Keratinocyte (primary cell): ENCODE results near the gene SURF2. TPM values are rescaled to one million over a fixed set of nuclear protein-coding genes. Genes with fewer than 3 reads are reported as not detected.

ENCODE experiments used
- DNase-seq: peaks from one replicate; pipeline ENCODE4 v3.0.0-alpha.2; 2011; ENCODE audit warnings: low read depth, missing footprints, low spot score
- FAIRE-seq: peaks from 2 replicates; lab custom pipeline; 2011; peaks lifted over from hg19 to GRCh38; lab: Jason Lieb, UNC
- H2AFZ ChIP-seq: 2 replicates; pipeline ENCODE4 v1.6.0; 2012; ENCODE audit warnings: low read length, control low read depth, inconsistent platforms; ENCODE audit not compliant: control insufficient read depth
- H3K27ac ChIP-seq: 2 replicates; pipeline ENCODE4 v1.5.1; 2011; ENCODE audit warnings: low read length; ENCODE audit not compliant: control insufficient read depth, insufficient read depth
- H3K27me3 ChIP-seq: 3 replicates; pipeline ENCODE4 v1.6.0; 2011; ENCODE audit warnings: low read length; ENCODE audit not compliant: control insufficient read depth, insufficient read depth; ENCODE audit errors: extremely low read depth
- H3K36me3 ChIP-seq, 2 experiments: 2 replicates in 1 of 2; 3 replicates in 1 of 2; pipeline ENCODE4 v1.5.1; 2011; ENCODE audit warnings: low read length in 2 of 2, mild to moderate bottlenecking in 1 of 2; ENCODE audit not compliant: control insufficient read depth in 2 of 2, insufficient read depth in 2 of 2; ENCODE audit errors: extremely low read depth in 1 of 2
- H3K4me1 ChIP-seq: 3 replicates; pipeline ENCODE4 v1.5.1; 2011; ENCODE audit warnings: low read length; ENCODE audit not compliant: control insufficient read depth, insufficient read depth; ENCODE audit errors: extremely low read depth
- H3K4me2 ChIP-seq: 3 replicates; pipeline ENCODE4 v1.6.0; 2011; ENCODE audit warnings: low read depth, low read length; ENCODE audit not compliant: control insufficient read depth, insufficient read depth; ENCODE audit errors: extremely low read depth
- H3K4me3 ChIP-seq, 3 experiments: fragments of 200-600 bp in 1 of 3; sonication (generic) in 1 of 3; 2 replicates in 2 of 3; 3 replicates in 1 of 3; pipeline ENCODE4 v1.5.1; 2011 to 2016; ENCODE audit warnings: low read length in 3 of 3, mild to moderate bottlenecking in 3 of 3, control low read depth in 2 of 3, inconsistent platforms in 1 of 3, low read depth in 1 of 3, mixed read lengths in 1 of 3, mixed run types in 1 of 3, moderate library complexity in 1 of 3; ENCODE audit not compliant: control insufficient read depth in 2 of 3, insufficient read depth in 2 of 3; ENCODE audit errors: extremely low read depth in 1 of 3
- H3K79me2 ChIP-seq: 2 replicates; pipeline ENCODE4 v1.6.0; 2012; ENCODE audit warnings: low read length; ENCODE audit not compliant: control insufficient read depth, insufficient read depth
- H3K9ac ChIP-seq: 3 replicates; pipeline ENCODE4 v1.6.0; 2011; ENCODE audit warnings: low read length; ENCODE audit not compliant: control insufficient read depth, insufficient read depth; ENCODE audit errors: extremely low read depth
- H3K9me1 ChIP-seq: 3 replicates; pipeline ENCODE4 v1.6.0; 2011; ENCODE audit warnings: low read length; ENCODE audit not compliant: control insufficient read depth, insufficient read depth; ENCODE audit errors: extremely low read depth
- H3K9me3 ChIP-seq: 2 replicates; pipeline ENCODE4 v1.5.1; 2012; ENCODE audit warnings: low read depth, low read length; ENCODE audit not compliant: control insufficient read depth
- H4K20me1 ChIP-seq: 3 replicates; pipeline ENCODE4 v1.6.0; 2011; ENCODE audit warnings: low read length; ENCODE audit not compliant: control insufficient read depth, insufficient read depth; ENCODE audit errors: extremely low read depth
- EZH2 ChIP-seq: IDR thresholded peaks from one replicate; pipeline ENCODE4 v1.6.1; 2012; ENCODE audit warnings: inconsistent platforms, mild to moderate bottlenecking, low read length, moderate library complexity
- dilution Hi-C: fragments of 300-500 bp; cut with MboI; formaldehyde crosslinking; loops from one replicate; pipeline ENCODE4 v1.7.0; 2020; ENCODE audit warnings: low sequenced_read_pairs; ENCODE audit not compliant: extremely low pct_ligation_motif_present
- polyA plus RNA-seq, 5 experiments: library from polyadenylated mRNA; depleted of rRNA in 3 of 5; stranded (reverse) in 3 of 5; stranded (forward) in 1 of 5; unstranded in 1 of 5; fragments of >200 nt; gene quantifications; 1 replicate in 1 of 5; 2 replicates in 3 of 5; 3 replicates in 1 of 5; pipeline versions ENCODE4 v1.2.1 to v1.2.3, GENCODE V29; 2011 to 2012; ENCODE audit warnings: missing spikeins in 2 of 5, low read depth in 1 of 5, low replicate concordance in 1 of 5
- TF ChIP-seq, protein P1 (sequence below), 3 experiments: IDR thresholded peaks in 1 of 3; conservative IDR thresholded peaks in 1 of 3; optimal IDR thresholded peaks in 1 of 3; 2 replicates in 2 of 3; 3 replicates in 1 of 3; pipeline versions ENCODE3 to v1.5.1; 2011; ENCODE audit warnings: low read length in 3 of 3, mild to moderate bottlenecking in 3 of 3, moderate library complexity in 2 of 3, control low read depth in 1 of 3, inconsistent platforms in 1 of 3; ENCODE audit not compliant: insufficient read depth in 2 of 3; ENCODE audit errors: extremely low read depth in 1 of 3

The SURF2 gene
- polyA plus RNA-seq, 1 donor (not counting 4 experiments of a cell fraction or from before 2014, with no cell fraction given) = 28.2 TPM

DNA sequence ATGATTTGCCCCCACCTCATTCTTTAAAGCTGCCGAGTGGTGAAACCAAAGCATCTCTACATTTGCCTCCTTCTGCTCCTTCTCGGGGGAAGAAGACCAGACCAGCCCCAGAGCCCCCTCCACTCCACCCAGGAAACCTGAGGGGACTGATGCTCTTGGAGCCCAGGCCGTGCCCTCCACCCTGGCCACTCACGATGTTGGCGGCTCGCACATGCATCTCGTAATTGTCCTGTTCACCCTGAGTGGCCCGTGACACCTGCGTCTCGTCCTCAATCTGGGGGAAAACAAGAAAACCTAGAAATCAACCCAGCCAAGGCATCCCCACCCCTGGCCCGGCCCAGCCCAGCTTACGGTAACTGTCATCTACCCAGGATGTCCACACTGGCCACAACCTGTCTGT lies 11.4 kb upstream of the SURF2 start:
- Histone ChIP-seq H3K9me3 (no peaks in the 10 kb centered on the region), H3K27ac (no peak overlapping the region), H3K36me3 (peaks cover 48 to 61% of the 10 kb centered on the region in 2 experiments), H3K4me1 (peaks cover 17% of the 10 kb centered on the region), H3K4me3 (no peak overlapping the region), H3K9ac (no peak overlapping the region), H4K20me1 (peaks cover 3% of the 10 kb centered on the region), H2AFZ (no peak overlapping the region), H3K79me2 (peaks cover 42% of the 10 kb centered on the region), H3K27me3 (no peaks in the 10 kb centered on the region), H3K4me2 (no peak overlapping the region), H3K9me1 (no peaks in the 10 kb centered on the region)
- DNase-seq (no peak), FAIRE-seq (no peak)
- dilution Hi-C loops = no loop called here
- no peak for TF ChIP-seq EZH2
- TF ChIP-seq, protein P1, sequence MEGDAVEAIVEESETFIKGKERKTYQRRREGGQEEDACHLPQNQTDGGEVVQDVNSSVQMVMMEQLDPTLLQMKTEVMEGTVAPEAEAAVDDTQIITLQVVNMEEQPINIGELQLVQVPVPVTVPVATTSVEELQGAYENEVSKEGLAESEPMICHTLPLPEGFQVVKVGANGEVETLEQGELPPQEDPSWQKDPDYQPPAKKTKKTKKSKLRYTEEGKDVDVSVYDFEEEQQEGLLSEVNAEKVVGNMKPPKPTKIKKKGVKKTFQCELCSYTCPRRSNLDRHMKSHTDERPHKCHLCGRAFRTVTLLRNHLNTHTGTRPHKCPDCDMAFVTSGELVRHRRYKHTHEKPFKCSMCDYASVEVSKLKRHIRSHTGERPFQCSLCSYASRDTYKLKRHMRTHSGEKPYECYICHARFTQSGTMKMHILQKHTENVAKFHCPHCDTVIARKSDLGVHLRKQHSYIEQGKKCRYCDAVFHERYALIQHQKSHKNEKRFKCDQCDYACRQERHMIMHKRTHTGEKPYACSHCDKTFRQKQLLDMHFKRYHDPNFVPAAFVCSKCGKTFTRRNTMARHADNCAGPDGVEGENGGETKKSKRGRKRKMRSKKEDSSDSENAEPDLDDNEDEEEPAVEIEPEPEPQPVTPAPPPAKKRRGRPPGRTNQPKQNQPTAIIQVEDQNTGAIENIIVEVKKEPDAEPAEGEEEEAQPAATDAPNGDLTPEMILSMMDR (optimal IDR thresholded peaks at IDR 0.05 in 1 of 3, IDR thresholded peaks at IDR 0.05 in 1 of 3, conservative IDR thresholded peaks at IDR 0.05 in 1 of 3; ENCODE audit: extremely low read depth in 1 of 3, insufficient read depth in 2 of 3, low read length in 3 of 3) = no peak

DNA sequence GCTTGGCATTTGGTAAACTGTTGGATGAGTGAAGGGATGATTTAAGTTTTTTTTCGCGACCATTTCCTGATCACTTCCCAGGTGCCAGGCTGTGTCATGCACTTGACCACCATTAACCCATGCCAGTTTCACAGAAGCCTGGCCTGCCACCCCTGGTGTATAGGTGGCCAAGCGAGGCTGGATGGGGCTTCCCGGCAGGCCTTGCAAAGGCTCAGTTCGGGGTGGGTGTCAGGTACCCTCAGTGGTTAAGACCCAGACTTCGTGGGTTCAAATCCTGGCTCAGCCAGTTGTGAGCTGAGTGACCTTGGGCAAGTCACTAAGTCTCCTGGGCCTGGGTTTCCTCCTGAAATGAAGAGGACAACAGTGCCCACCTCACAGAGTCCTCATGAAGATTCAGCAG lies 10.8 kb upstream of the SURF2 start:
- H3K4me3 ChIP-seq = no peak overlapping the region
- no peak for DNase-seq
- H3K9ac ChIP-seq = no peak overlapping the region
- H3K9me1 ChIP-seq = no peaks in the 10 kb centered on the region
- H3K4me1 ChIP-seq = peaks cover 19% of the 10 kb centered on the region
- no peaks in the 10 kb centered on the region for H3K27me3 ChIP-seq
- H4K20me1 ChIP-seq = peaks cover 3% of the 10 kb centered on the region
- FAIRE-seq = no peak
- H3K79me2 ChIP-seq = peaks cover 45% of the 10 kb centered on the region
- H3K4me2 ChIP-seq = no peak overlapping the region
- H3K36me3 ChIP-seq = peaks cover 52 to 63% of the 10 kb centered on the region in 2 experiments
- dilution Hi-C loops = no loop called here
- H3K27ac ChIP-seq = no peak overlapping the region
- H2AFZ ChIP-seq = no peak overlapping the region
- TF ChIP-seq EZH2 = no peak
- TF ChIP-seq, protein P1 (optimal IDR thresholded peaks at IDR 0.05 in 1 of 3, IDR thresholded peaks at IDR 0.05 in 1 of 3, conservative IDR thresholded peaks at IDR 0.05 in 1 of 3; ENCODE audit: extremely low read depth in 1 of 3, insufficient read depth in 2 of 3, low read length in 3 of 3) = no peak
- H3K9me3 ChIP-seq = no peaks in the 10 kb centered on the region
